GM23338 (cell line): ENCODE results near the gene HSPE1. TPM values are rescaled to one million over a fixed set of nuclear protein-coding genes. Genes with fewer than 3 reads are reported as not detected.

Experiments used
- ATAC-seq: fragments of 200-7000 bp; cut with Tn5 transposase; 3 replicates; pipeline ENCODE4 v1.9.1; 2020
- DNase-seq: peaks from one replicate; pipeline ENCODE4 v3.0.0-alpha.2; 2015; ENCODE audit warnings: low spot score
- H2AFZ ChIP-seq: fragments of 200-600 bp; sonication (generic); 2 replicates; pipeline ENCODE4 v1.8.0; 2016; ENCODE audit warnings: antibody characterized with exemption, mild to moderate bottlenecking, moderate library complexity
- H3F3A ChIP-seq: fragments of 200-600 bp; sonication (generic); replicated peaks from 2 replicates; pipeline ENCODE4 v1.8.0; 2017; ENCODE audit warnings: antibody characterized with exemption, mixed run types, low read depth
- H3K27ac ChIP-seq: fragments of 200-600 bp; sonication (generic); 2 replicates; pipeline ENCODE4 v1.6.1; 2016; ENCODE audit warnings: low read depth
- H3K27me3 ChIP-seq: fragments of 200-600 bp; sonication (generic); 2 replicates; pipeline ENCODE4 v1.8.0; 2016; ENCODE audit warnings: mild to moderate bottlenecking, mixed run types, moderate library complexity; ENCODE audit not compliant: insufficient read depth
- H3K36me3 ChIP-seq: fragments of 200-600 bp; sonication (generic); 2 replicates; pipeline ENCODE4 v1.8.0; 2016; ENCODE audit warnings: mild to moderate bottlenecking; ENCODE audit not compliant: insufficient read depth
- H3K4me1 ChIP-seq: fragments of 200-600 bp; sonication (generic); 2 replicates; pipeline ENCODE4 v1.8.0; 2016; ENCODE audit warnings: mild to moderate bottlenecking, moderate library complexity; ENCODE audit not compliant: insufficient read depth
- H3K4me2 ChIP-seq: fragments of 200-600 bp; sonication (generic); 2 replicates; pipeline ENCODE4 v1.7.1; 2017; ENCODE audit warnings: mixed run types
- H3K4me3 ChIP-seq: fragments of 200-600 bp; sonication (generic); 2 replicates; pipeline ENCODE4 v1.6.1; 2016; ENCODE audit warnings: mixed run types
- H3K79me2 ChIP-seq: fragments of 200-600 bp; sonication (generic); replicated peaks from 2 replicates; pipeline ENCODE4 v1.8.0; 2017; ENCODE audit warnings: mild to moderate bottlenecking; ENCODE audit not compliant: insufficient read depth
- H3K9me2 ChIP-seq: fragments of 200-600 bp; sonication (generic); 2 replicates; pipeline ENCODE4 v1.8.0; 2017; ENCODE audit not compliant: insufficient read depth
- H4K20me1 ChIP-seq: fragments of 200-600 bp; sonication (generic); replicated peaks from 2 replicates; pipeline ENCODE4 v1.8.0; 2017; ENCODE audit warnings: mild to moderate bottlenecking; ENCODE audit not compliant: insufficient read depth
- H3K27ac Mint-ChIP-seq: 2 replicates; pipeline ENCODE4 v1.8.0; 2020; ENCODE audit warnings: inconsistent platforms, mild to moderate bottlenecking, moderate library complexity, mixed read lengths
- H3K27me3 Mint-ChIP-seq: 3 replicates; pipeline ENCODE4 v1.8.0; 2022; ENCODE audit warnings: low read depth, mild to moderate bottlenecking, moderate library complexity, mixed read lengths, inconsistent platforms; ENCODE audit not compliant: insufficient read depth, poor library complexity
- H3K36me3 Mint-ChIP-seq: 3 replicates; pipeline ENCODE4 v1.8.0; 2021; ENCODE audit warnings: low read depth, mild to moderate bottlenecking, inconsistent platforms, moderate library complexity, mixed read lengths
- H3K4me1 Mint-ChIP-seq: 3 replicates; pipeline ENCODE4 v1.8.0; 2020; ENCODE audit warnings: mild to moderate bottlenecking, inconsistent platforms, mixed read lengths
- H3K4me3 Mint-ChIP-seq: 3 replicates; pipeline ENCODE4 v1.8.0; 2021; ENCODE audit warnings: moderate library complexity, mild to moderate bottlenecking, inconsistent platforms, mixed read lengths
- H3K9me3 Mint-ChIP-seq: 3 replicates; pipeline ENCODE4 v1.8.0; 2020; ENCODE audit warnings: moderate library complexity, mild to moderate bottlenecking, inconsistent platforms, mixed read lengths
- ETS1 ChIP-seq: IDR thresholded peaks from 2 replicates; pipeline ENCODE4 v1.6.1; 2016; ENCODE audit warnings: antibody characterized with exemption
- EZH2 ChIP-seq: fragments of 200-600 bp; sonication (generic); IDR thresholded peaks from one replicate; pipeline ENCODE4 v1.8.0; 2017; ENCODE audit warnings: antibody characterized with exemption, mild to moderate bottlenecking, low read depth; ENCODE audit not compliant: unreplicated experiment
- JUNB ChIP-seq: IDR thresholded peaks from one replicate; pipeline ENCODE4 v1.6.1; 2016; ENCODE audit warnings: antibody characterized with exemption; ENCODE audit not compliant: unreplicated experiment
- POLR2AphosphoS5 ChIP-seq: IDR thresholded peaks from 2 replicates; pipeline ENCODE4 v1.6.1; 2016; ENCODE audit warnings: antibody characterized with exemption, low read depth
- STAT1 ChIP-seq: IDR thresholded peaks from one replicate; pipeline ENCODE4 v1.6.1; 2016; ENCODE audit warnings: antibody characterized with exemption; ENCODE audit not compliant: unreplicated experiment
- ZNF331 ChIP-seq: fragments of 250-450 bp; sonication (Bioruptor Pico); IDR thresholded peaks from 2 replicates; pipeline ENCODE4 v1.5.0; 2020; ENCODE audit warnings: low read depth, mild to moderate bottlenecking, moderate library complexity
- polyA plus RNA-seq: library from polyadenylated mRNA; unstranded; fragments of >200 nt; fragmentation: Nextera tagmentation; extraction: Ambion mirVana; gene quantifications from 2 replicates; pipeline ENCODE4 v1.2.1, GENCODE V29; 2016
- total RNA-seq: library from RNA; depleted of rRNA; stranded (reverse); fragments of >200 nt; shearing (Covaris generic); gene quantifications from 2 replicates; pipeline ENCODE4 v1.2.3, GENCODE V29; 2014
- TF ChIP-seq, protein P1 (sequence below): fragments of 250-450 bp; sonication (Bioruptor Pico); IDR thresholded peaks from 2 replicates; pipeline ENCODE4 v1.5.0; 2020; ENCODE audit warnings: mild to moderate bottlenecking, moderate library complexity
- TF ChIP-seq, protein P2 (sequence below): IDR thresholded peaks from one replicate; pipeline ENCODE4 v1.6.1; 2018; ENCODE audit warnings: antibody characterized with exemption; ENCODE audit not compliant: unreplicated experiment

The HSPE1 gene
- total and polyA plus RNA-seq, 2 experiments from 2014 or later = 328 to 1,529 TPM

DNA sequence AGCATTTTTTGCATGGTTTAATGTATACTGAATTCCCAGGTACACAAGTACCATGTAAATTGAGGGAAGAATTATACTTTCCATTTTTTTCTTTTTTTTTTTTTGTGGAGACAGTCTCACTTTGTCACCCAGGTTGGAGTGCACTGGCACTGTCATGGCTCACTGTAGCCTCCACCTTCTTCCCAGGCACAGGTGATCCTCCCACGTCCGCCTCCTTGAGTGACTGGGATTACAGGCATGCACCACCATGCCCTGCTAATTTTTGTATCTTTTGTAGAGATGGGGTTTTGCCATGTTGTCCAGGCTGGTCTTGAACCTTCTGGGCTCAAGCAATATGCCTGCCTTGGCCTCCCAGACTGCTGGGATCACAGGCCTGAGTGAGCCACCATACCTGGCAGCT, 3.8 kb downstream of the HSPE1 start:
- peaks cover 41% of the 10 kb centered on the region for H3K79me2 ChIP-seq
- no peak overlapping the region for H2AFZ ChIP-seq
- no peak overlapping the region for H3K27ac Mint-ChIP-seq

GRCh38 chr2:197504512-197504911, 4.3 kb downstream of the HSPE1 start:
- H3K4me1 ChIP-seq = peaks cover 10% of the 10 kb centered on the region
- peak overlapping the region; percentile 60 for H3K27ac ChIP-seq
- H3K9me2 ChIP-seq = no peaks in the 10 kb centered on the region
- TF ChIP-seq, protein P1, sequence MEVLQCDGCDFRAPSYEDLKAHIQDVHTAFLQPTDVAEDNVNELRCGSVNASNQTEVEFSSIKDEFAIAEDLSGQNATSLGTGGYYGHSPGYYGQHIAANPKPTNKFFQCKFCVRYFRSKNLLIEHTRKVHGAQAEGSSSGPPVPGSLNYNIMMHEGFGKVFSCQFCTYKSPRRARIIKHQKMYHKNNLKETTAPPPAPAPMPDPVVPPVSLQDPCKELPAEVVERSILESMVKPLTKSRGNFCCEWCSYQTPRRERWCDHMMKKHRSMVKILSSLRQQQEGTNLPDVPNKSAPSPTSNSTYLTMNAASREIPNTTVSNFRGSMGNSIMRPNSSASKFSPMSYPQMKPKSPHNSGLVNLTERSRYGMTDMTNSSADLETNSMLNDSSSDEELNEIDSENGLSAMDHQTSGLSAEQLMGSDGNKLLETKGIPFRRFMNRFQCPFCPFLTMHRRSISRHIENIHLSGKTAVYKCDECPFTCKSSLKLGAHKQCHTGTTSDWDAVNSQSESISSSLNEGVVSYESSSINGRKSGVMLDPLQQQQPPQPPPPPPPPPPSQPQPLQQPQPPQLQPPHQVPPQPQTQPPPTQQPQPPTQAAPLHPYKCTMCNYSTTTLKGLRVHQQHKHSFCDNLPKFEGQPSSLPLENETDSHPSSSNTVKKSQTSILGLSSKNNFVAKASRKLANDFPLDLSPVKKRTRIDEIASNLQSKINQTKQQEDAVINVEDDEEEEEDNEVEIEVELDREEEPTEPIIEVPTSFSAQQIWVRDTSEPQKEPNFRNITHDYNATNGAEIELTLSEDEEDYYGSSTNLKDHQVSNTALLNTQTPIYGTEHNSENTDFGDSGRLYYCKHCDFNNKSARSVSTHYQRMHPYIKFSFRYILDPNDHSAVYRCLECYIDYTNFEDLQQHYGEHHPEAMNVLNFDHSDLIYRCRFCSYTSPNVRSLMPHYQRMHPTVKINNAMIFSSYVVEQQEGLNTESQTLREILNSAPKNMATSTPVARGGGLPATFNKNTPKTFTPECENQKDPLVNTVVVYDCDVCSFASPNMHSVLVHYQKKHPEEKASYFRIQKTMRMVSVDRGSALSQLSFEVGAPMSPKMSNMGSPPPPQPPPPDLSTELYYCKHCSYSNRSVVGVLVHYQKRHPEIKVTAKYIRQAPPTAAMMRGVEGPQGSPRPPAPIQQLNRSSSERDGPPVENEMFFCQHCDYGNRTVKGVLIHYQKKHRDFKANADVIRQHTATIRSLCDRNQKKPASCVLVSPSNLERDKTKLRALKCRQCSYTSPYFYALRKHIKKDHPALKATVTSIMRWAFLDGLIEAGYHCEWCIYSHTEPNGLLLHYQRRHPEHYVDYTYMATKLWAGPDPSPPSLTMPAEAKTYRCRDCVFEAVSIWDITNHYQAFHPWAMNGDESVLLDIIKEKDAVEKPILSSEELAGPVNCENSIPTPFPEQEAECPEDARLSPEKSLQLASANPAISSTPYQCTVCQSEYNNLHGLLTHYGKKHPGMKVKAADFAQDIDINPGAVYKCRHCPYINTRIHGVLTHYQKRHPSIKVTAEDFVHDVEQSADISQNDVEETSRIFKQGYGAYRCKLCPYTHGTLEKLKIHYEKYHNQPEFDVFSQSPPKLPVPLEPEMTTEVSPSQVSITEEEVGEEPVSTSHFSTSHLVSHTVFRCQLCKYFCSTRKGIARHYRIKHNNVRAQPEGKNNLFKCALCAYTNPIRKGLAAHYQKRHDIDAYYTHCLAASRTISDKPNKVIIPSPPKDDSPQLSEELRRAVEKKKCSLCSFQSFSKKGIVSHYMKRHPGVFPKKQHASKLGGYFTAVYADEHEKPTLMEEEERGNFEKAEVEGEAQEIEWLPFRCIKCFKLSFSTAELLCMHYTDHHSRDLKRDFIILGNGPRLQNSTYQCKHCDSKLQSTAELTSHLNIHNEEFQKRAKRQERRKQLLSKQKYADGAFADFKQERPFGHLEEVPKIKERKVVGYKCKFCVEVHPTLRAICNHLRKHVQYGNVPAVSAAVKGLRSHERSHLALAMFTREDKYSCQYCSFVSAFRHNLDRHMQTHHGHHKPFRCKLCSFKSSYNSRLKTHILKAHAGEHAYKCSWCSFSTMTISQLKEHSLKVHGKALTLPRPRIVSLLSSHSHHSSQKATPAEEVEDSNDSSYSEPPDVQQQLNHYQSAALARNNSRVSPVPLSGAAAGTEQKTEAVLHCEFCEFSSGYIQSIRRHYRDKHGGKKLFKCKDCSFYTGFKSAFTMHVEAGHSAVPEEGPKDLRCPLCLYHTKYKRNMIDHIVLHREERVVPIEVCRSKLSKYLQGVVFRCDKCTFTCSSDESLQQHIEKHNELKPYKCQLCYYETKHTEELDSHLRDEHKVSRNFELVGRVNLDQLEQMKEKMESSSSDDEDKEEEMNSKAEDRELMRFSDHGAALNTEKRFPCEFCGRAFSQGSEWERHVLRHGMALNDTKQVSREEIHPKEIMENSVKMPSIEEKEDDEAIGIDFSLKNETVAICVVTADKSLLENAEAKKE = no peak
- peak; percentile 55; the same call in 1 of the 2 replicates for TF ChIP-seq POLR2AphosphoS5
- no peak for TF ChIP-seq JUNB
- H3K36me3 ChIP-seq = peaks cover 24% of the 10 kb centered on the region
- H3K27me3 Mint-ChIP-seq = peaks cover 2% of the 10 kb centered on the region
- H3K27me3 ChIP-seq = no peaks in the 10 kb centered on the region
- H4K20me1 ChIP-seq = peaks cover 6% of the 10 kb centered on the region; the same call in 1 of the 2 replicates
- no peak overlapping the region for H3K4me2 ChIP-seq
- H3K4me3 Mint-ChIP-seq = no peak overlapping the region; the same call in 2 of the 3 replicates
- ATAC-seq = no peak
- no peak overlapping the region for H2AFZ ChIP-seq
- no peak for DNase-seq
- H3F3A ChIP-seq = peaks cover 21% of the 10 kb centered on the region; the same call in 1 of the 2 replicates
- peaks cover 4% of the 10 kb centered on the region; the same call in 1 of the 3 replicates for H3K9me3 Mint-ChIP-seq
- H3K4me3 ChIP-seq = no peak overlapping the region
- H3K27ac Mint-ChIP-seq = no peak overlapping the region
- peaks cover 51% of the 10 kb centered on the region for H3K36me3 Mint-ChIP-seq
- H3K4me1 Mint-ChIP-seq = peaks cover 11% of the 10 kb centered on the region
- peaks cover 36% of the 10 kb centered on the region for H3K79me2 ChIP-seq

More for the DNA sequence above, 3.8 kb downstream of the HSPE1 start:
- Mint-ChIP-seq H3K4me1 (peaks cover 11% of the 10 kb centered on the region), H3K4me3 (no peak overlapping the region; the same call in 2 of the 3 replicates), H3K36me3 (peaks cover 53% of the 10 kb centered on the region), H3K27me3 (peaks cover 3% of the 10 kb centered on the region), H3K9me3 (peaks cover 5% of the 10 kb centered on the region; the same call in 2 of the 3 replicates)
- no peak for TF ChIP-seq ZNF331 (CRISPR knock-in tag)
- no peak for TF ChIP-seq STAT1
- TF ChIP-seq JUNB = no peak
- TF ChIP-seq ETS1 = no peak
- no peak for TF ChIP-seq EZH2
- TF ChIP-seq, protein P2, sequence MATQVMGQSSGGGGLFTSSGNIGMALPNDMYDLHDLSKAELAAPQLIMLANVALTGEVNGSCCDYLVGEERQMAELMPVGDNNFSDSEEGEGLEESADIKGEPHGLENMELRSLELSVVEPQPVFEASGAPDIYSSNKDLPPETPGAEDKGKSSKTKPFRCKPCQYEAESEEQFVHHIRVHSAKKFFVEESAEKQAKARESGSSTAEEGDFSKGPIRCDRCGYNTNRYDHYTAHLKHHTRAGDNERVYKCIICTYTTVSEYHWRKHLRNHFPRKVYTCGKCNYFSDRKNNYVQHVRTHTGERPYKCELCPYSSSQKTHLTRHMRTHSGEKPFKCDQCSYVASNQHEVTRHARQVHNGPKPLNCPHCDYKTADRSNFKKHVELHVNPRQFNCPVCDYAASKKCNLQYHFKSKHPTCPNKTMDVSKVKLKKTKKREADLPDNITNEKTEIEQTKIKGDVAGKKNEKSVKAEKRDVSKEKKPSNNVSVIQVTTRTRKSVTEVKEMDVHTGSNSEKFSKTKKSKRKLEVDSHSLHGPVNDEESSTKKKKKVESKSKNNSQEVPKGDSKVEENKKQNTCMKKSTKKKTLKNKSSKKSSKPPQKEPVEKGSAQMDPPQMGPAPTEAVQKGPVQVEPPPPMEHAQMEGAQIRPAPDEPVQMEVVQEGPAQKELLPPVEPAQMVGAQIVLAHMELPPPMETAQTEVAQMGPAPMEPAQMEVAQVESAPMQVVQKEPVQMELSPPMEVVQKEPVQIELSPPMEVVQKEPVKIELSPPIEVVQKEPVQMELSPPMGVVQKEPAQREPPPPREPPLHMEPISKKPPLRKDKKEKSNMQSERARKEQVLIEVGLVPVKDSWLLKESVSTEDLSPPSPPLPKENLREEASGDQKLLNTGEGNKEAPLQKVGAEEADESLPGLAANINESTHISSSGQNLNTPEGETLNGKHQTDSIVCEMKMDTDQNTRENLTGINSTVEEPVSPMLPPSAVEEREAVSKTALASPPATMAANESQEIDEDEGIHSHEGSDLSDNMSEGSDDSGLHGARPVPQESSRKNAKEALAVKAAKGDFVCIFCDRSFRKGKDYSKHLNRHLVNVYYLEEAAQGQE = no peak
- ATAC-seq = no peak
- Histone ChIP-seq H3F3A (peaks cover 21% of the 10 kb centered on the region; the same call in 1 of the 2 replicates), H3K27me3 (no peaks in the 10 kb centered on the region), H3K4me2 (no peak overlapping the region), H4K20me1 (peaks cover 6% of the 10 kb centered on the region; the same call in 1 of the 2 replicates), H3K9me2 (no peaks in the 10 kb centered on the region), H3K4me3 (no peak overlapping the region), H3K36me3 (peaks cover 24% of the 10 kb centered on the region), H3K4me1 (peaks cover 10% of the 10 kb centered on the region), H3K27ac (peak overlapping the region; percentile 60)
- DNase-seq = no peak
